Measurements from ENCODE around the gene UXT.

Gene UXT

GRCh38 chrX:47633689-47634590, 25.0 kb downstream of the UXT start:
- TF ChIP-seq CTCF (IDR thresholded peaks at IDR 0.05; ENCODE audit: low read depth, low read length), result no peak
- H3K4me3 ChIP-seq (ENCODE audit: low read depth, low read length), result no peak overlapping the region

- H3K4me3 ChIP-seq (ENCODE audit: low read depth, low read length), result no peak overlapping the region
- TF ChIP-seq CTCF (IDR thresholded peaks at IDR 0.05; ENCODE audit: low read depth, low read length), result no peak
Measured at GRCh38 chrX:47632666-47633065, 26.3 kb downstream of the UXT start.

- TF ChIP-seq CTCF (IDR thresholded peaks at IDR 0.05; ENCODE audit: low read depth, low read length), result no peak
- no peak overlapping the region for H3K4me3 ChIP-seq (ENCODE audit: low read depth, low read length)
Measured at GRCh38 chrX:47631676-47632075, 27.3 kb downstream of the UXT start.

- TF ChIP-seq CTCF (IDR thresholded peaks at IDR 0.05; ENCODE audit: low read depth, low read length), result no peak
- H3K4me3 ChIP-seq (ENCODE audit: low read depth, low read length), result no peak within 1 kb of the TSS
Measured at GRCh38 chrX:47629419-47630200, 29.4 kb downstream of the UXT start, which contains the start of gene CFP. CFP (minus strand) TSS chrX:47629930; CDS start chrX:47629844, 86 bp downstream.

- TF ChIP-seq CTCF (IDR thresholded peaks at IDR 0.05; ENCODE audit: low read depth, low read length), result no peak
- no peak overlapping the region for H3K4me3 ChIP-seq (ENCODE audit: low read depth, low read length)
Measured at GRCh38 chrX:47628982-47629381, 30.0 kb downstream of the UXT start.

GRCh38 chrX:47625365-47625764, 33.6 kb downstream of the UXT start:
- no peak overlapping the region for H3K4me3 ChIP-seq (ENCODE audit: low read depth, low read length)
- TF ChIP-seq CTCF (IDR thresholded peaks at IDR 0.05; ENCODE audit: low read depth, low read length), result no peak

All from WI38 (cell line).